Fibroblast of skin of back (primary cell): ENCODE results near the gene TAGLN3.

Experiments used
- DNase-seq: peaks from one replicate; pipeline ENCODE4 v3.0.0-alpha.2; 2013

Gene TAGLN3

GRCh38 chr3:111978583-111979433 is 19.9 kb upstream of the TAGLN3 start, which contains the start of gene ABHD10:
TSS of gene ABHD10 (plus strand) at chr3:111979026. CDS start at chr3:111979062, 36 bp downstream.
- peak; percentile 98 for DNase-seq

- peak; percentile 27 for DNase-seq
These were observed 19.2 kb upstream of the TAGLN3 start for GRCh38 chr3:111979434-111980038.

GRCh38 chr3:111980716-111981456 is 17.8 kb upstream of the TAGLN3 start:
- no peak for DNase-seq

GRCh38 chr3:111981457-111981763 is 17.3 kb upstream of the TAGLN3 start:
- DNase-seq, result no peak

GRCh38 chr3:111984636-111985298 is 14.0 kb upstream of the TAGLN3 start:
- no peak for DNase-seq

- DNase-seq, result no peak
These were observed 11.9 kb upstream of the TAGLN3 start for GRCh38 chr3:111986800-111987199.

- peak; percentile 69 for DNase-seq
These were observed 9.6 kb upstream of the TAGLN3 start for GRCh38 chr3:111989061-111989678.

- no peak for DNase-seq
These were observed 5.7 kb upstream of the TAGLN3 start for GRCh38 chr3:111993038-111993437.

- no peak for DNase-seq
These were observed 982 bp downstream of the TAGLN3 start for GRCh38 chr3:111999484-112000324.

- no peak for DNase-seq
These were observed 1.6 kb downstream of the TAGLN3 start for GRCh38 chr3:112000367-112000771.

- no peak for DNase-seq
These were observed 2.2 kb downstream of the TAGLN3 start for GRCh38 chr3:112000966-112001365.

GRCh38 chr3:112001526-112001925 is 2.8 kb downstream of the TAGLN3 start:
- DNase-seq, result no peak

GRCh38 chr3:112002096-112002971 is 3.6 kb downstream of the TAGLN3 start:
- no peak for DNase-seq

- no peak for DNase-seq
These were observed 4.8 kb downstream of the TAGLN3 start for GRCh38 chr3:112003321-112004080.

GRCh38 chr3:112004187-112004586 is 5.5 kb downstream of the TAGLN3 start:
- no peak for DNase-seq

- DNase-seq, result no peak
These were observed 5.9 kb downstream of the TAGLN3 start for GRCh38 chr3:112004669-112005068.

GRCh38 chr3:112005091-112005672 is 6.5 kb downstream of the TAGLN3 start:
- DNase-seq, result peak; percentile 37

GRCh38 chr3:112007633-112008032 is 8.9 kb downstream of the TAGLN3 start:
- no peak for DNase-seq

- no peak for DNase-seq
These were observed 10.9 kb downstream of the TAGLN3 start for GRCh38 chr3:112009670-112010069.
